ENCODE measurements around the gene DENND10.

- TF ChIP-seq CTCF (IDR thresholded peaks at IDR 0.05): no peak
- no peak for TF ChIP-seq POLR2AphosphoS5 (IDR thresholded peaks at IDR 0.05)
- TF ChIP-seq POLR2A (IDR thresholded peaks at IDR 0.05): no peak
Measured at GRCh38 chr10:119061352-119061751, 42.6 kb upstream of the DENND10 start.
